ENCODE results near the gene DDHD1.

Gene DDHD1

GRCh38 chr14:53027562-53027961 lies 125.6 kb downstream of the DDHD1 start:
- no peak for DNase-seq

GRCh38 chr14:53027041-53027440 lies 126.1 kb downstream of the DDHD1 start:
- DNase-seq: no peak

- no peak for DNase-seq
Observed at GRCh38 chr14:53023325-53023724, 129.8 kb downstream of the DDHD1 start.

- no peak for DNase-seq
Observed at GRCh38 chr14:53022593-53022992, 130.5 kb downstream of the DDHD1 start.

- no peak for DNase-seq
Observed at GRCh38 chr14:53020193-53020932, 132.8 kb downstream of the DDHD1 start.

- no peak for DNase-seq
Observed at GRCh38 chr14:53019406-53019805, 133.7 kb downstream of the DDHD1 start.

GRCh38 chr14:53017837-53018236 lies 135.3 kb downstream of the DDHD1 start:
- no peak for DNase-seq

GRCh38 chr14:53016919-53017318 lies 136.2 kb downstream of the DDHD1 start:
- no peak for DNase-seq

- no peak for DNase-seq
Observed at GRCh38 chr14:53016491-53016890, 136.6 kb downstream of the DDHD1 start.

- DNase-seq: no peak
Observed at GRCh38 chr14:53011053-53011462, 142.1 kb downstream of the DDHD1 start.

GRCh38 chr14:53010193-53011040 lies 142.7 kb downstream of the DDHD1 start:
- no peak for DNase-seq

- DNase-seq: no peak
Observed at GRCh38 chr14:53006931-53007562, 146.1 kb downstream of the DDHD1 start.

- no peak for DNase-seq
Observed at GRCh38 chr14:53004976-53005375, 148.1 kb downstream of the DDHD1 start.

GRCh38 chr14:53003776-53004175 lies 149.3 kb downstream of the DDHD1 start:
- no peak for DNase-seq

GRCh38 chr14:53002576-53002975 lies 150.5 kb downstream of the DDHD1 start:
- no peak for DNase-seq

- DNase-seq: no peak
Observed at GRCh38 chr14:53001787-53002378, 151.2 kb downstream of the DDHD1 start.

GRCh38 chr14:52998376-52999015 lies 154.6 kb downstream of the DDHD1 start:
- no peak for DNase-seq

GRCh38 chr14:52996493-52996892 lies 156.6 kb downstream of the DDHD1 start:
- no peak for DNase-seq

GRCh38 chr14:52995998-52996397 lies 157.1 kb downstream of the DDHD1 start:
- DNase-seq: no peak

GRCh38 chr14:52992236-52992870 lies 160.8 kb downstream of the DDHD1 start:
- DNase-seq: no peak

- DNase-seq: peak in 1 of 3 experiments; percentile 67
Observed at GRCh38 chr14:52988139-52988538, 165.0 kb downstream of the DDHD1 start.

GRCh38 chr14:52987514-52987913 lies 165.6 kb downstream of the DDHD1 start:
- DNase-seq: peak in 2 of 3 experiments; percentile 60 to 91

All from NCI-H1417 (cell line).